H9 (cell line): ENCODE measurements around the gene CYTH3. TPM values are rescaled to one million over a fixed set of nuclear protein-coding genes. Genes with fewer than 3 reads are reported as not detected.
A peak's percentile ranks its signal among the peaks of the same experiment; 100 is the strongest.

Experiments
- DNase-seq: peaks from one replicate; pipeline ENCODE4 v3.0.0-alpha.2; 2017
- H2AFZ ChIP-seq: one replicate; pipeline ENCODE4 v1.6.1; 2013; ENCODE audit warnings: mild to moderate bottlenecking, low read length, control low read depth, moderate library complexity
- H2AK5ac ChIP-seq: 2 replicates; pipeline ENCODE4 v1.6.1; 2013; ENCODE audit warnings: low read length, control low read depth, mixed read lengths; ENCODE audit not compliant: insufficient read length
- H2BK120ac ChIP-seq: one replicate; pipeline ENCODE4 v1.6.1; 2013; ENCODE audit warnings: low read depth, mild to moderate bottlenecking, low read length, control low read depth, inconsistent platforms; ENCODE audit not compliant: poor library complexity, severe bottlenecking
- H2BK12ac ChIP-seq: 2 replicates; pipeline ENCODE4 v1.6.1; 2013; ENCODE audit warnings: low read length, control low read depth, mixed read lengths, low read depth; ENCODE audit not compliant: insufficient read length
- H2BK15ac ChIP-seq: 2 replicates; pipeline ENCODE4 v1.6.1; 2013; ENCODE audit warnings: low read depth, low read length, control low read depth
- H2BK20ac ChIP-seq: one replicate; pipeline ENCODE4 v1.6.1; 2013; ENCODE audit warnings: low read depth, mild to moderate bottlenecking, low read length, control low read depth, inconsistent platforms; ENCODE audit not compliant: poor library complexity, severe bottlenecking
- H2BK5ac ChIP-seq: 2 replicates; pipeline ENCODE4 v1.6.1; 2013; ENCODE audit warnings: low read length, control low read depth, mixed read lengths; ENCODE audit not compliant: insufficient read length
- H3K14ac ChIP-seq: 2 replicates; pipeline ENCODE4 v1.6.1; 2013; ENCODE audit warnings: low read length, control low read depth; ENCODE audit not compliant: insufficient read depth
- H3K18ac ChIP-seq: 2 replicates; pipeline ENCODE4 v1.6.1; 2013; ENCODE audit warnings: low read depth, mild to moderate bottlenecking, mixed read lengths, low read length, control low read depth; ENCODE audit not compliant: insufficient read length
- H3K23ac ChIP-seq: 2 replicates; pipeline ENCODE4 v1.6.1; 2013; ENCODE audit warnings: low read length, control low read depth, mixed read lengths, low read depth; ENCODE audit not compliant: insufficient read length
- H3K23me2 ChIP-seq: 2 replicates; pipeline ENCODE4 v1.6.1; 2013; ENCODE audit warnings: low read depth, mild to moderate bottlenecking, mixed read lengths, low read length, control low read depth; ENCODE audit not compliant: insufficient read length, poor library complexity, severe bottlenecking
- H3K27ac ChIP-seq: 2 replicates; pipeline ENCODE4 v1.5.1; 2013; ENCODE audit warnings: low read length, control low read depth, mixed read lengths, low read depth; ENCODE audit not compliant: insufficient read length
- H3K27me3 ChIP-seq: 2 replicates; pipeline ENCODE4 v1.6.1; 2013; ENCODE audit warnings: low read length, control low read depth, inconsistent platforms; ENCODE audit not compliant: insufficient read depth
- H3K4ac ChIP-seq: 2 replicates; pipeline ENCODE4 v1.6.1; 2013; ENCODE audit warnings: low read depth, mild to moderate bottlenecking, control low read depth, inconsistent platforms, low read length, moderate library complexity
- H3K4me1 ChIP-seq: 2 replicates; pipeline ENCODE4 v1.6.1; 2013; ENCODE audit warnings: low read length, control low read depth, inconsistent platforms; ENCODE audit not compliant: insufficient read depth
- H3K4me2 ChIP-seq: 2 replicates; pipeline ENCODE4 v1.6.1; 2013; ENCODE audit warnings: low read length, control low read depth, mixed read lengths; ENCODE audit not compliant: insufficient read length, insufficient read depth
- H3K56ac ChIP-seq: 2 replicates; pipeline ENCODE4 v1.6.1; 2013; ENCODE audit warnings: low read depth, mild to moderate bottlenecking, mixed read lengths, low read length, control low read depth; ENCODE audit not compliant: insufficient read length
- H3K79me1 ChIP-seq: 2 replicates; pipeline ENCODE4 v1.6.1; 2013; ENCODE audit warnings: low read depth, mild to moderate bottlenecking, moderate library complexity, low read length, control low read depth, inconsistent platforms; ENCODE audit not compliant: insufficient read depth, poor library complexity, severe bottlenecking
- H3K79me2 ChIP-seq: 2 replicates; pipeline ENCODE4 v1.6.1; 2013; ENCODE audit warnings: low read length, control low read depth, inconsistent platforms; ENCODE audit not compliant: insufficient read depth
- H3K9ac ChIP-seq: 2 replicates; pipeline ENCODE4 v1.6.1; 2013; ENCODE audit warnings: low read length, control low read depth, mixed read lengths; ENCODE audit not compliant: insufficient read length; ENCODE audit errors: extremely low read depth
- H3K9me3 ChIP-seq: one replicate; pipeline ENCODE4 v1.6.1; 2013; ENCODE audit warnings: low read depth, low read length, inconsistent platforms; ENCODE audit not compliant: control insufficient read depth
- H3T11ph ChIP-seq: one replicate; pipeline ENCODE4 v1.6.1; 2013; ENCODE audit warnings: mild to moderate bottlenecking, low read length, control low read depth, inconsistent platforms
- H4K20me1 ChIP-seq: one replicate; pipeline ENCODE4 v1.6.1; 2013; ENCODE audit not compliant: control insufficient read depth, insufficient read length, insufficient read depth
- H4K5ac ChIP-seq: 2 replicates; pipeline ENCODE4 v1.6.1; 2013; ENCODE audit warnings: low read depth, mild to moderate bottlenecking, mixed read lengths, low read length, control low read depth; ENCODE audit not compliant: insufficient read length
- H4K8ac ChIP-seq: replicated peaks from 2 replicates; pipeline ENCODE4 v1.6.1; 2013; ENCODE audit warnings: low read length, control low read depth, mixed read lengths, low read depth; ENCODE audit not compliant: insufficient read length
- H4K91ac ChIP-seq: 2 replicates; pipeline ENCODE4 v1.6.1; 2013; ENCODE audit warnings: low read depth, mild to moderate bottlenecking, moderate library complexity, mixed read lengths, low read length, control low read depth; ENCODE audit not compliant: insufficient read length
- H3K27ac Mint-ChIP-seq, 3 experiments: 2 replicates in 2 of 3; 3 replicates in 1 of 3; pipeline ENCODE4 v1.8.0; 2020 to 2021; ENCODE audit warnings: mixed read lengths in 3 of 3, mild to moderate bottlenecking in 1 of 3, moderate library complexity in 1 of 3
- H3K27me3 Mint-ChIP-seq: 2 replicates; pipeline ENCODE4 v1.8.0; 2021; ENCODE audit warnings: low read depth, mild to moderate bottlenecking, moderate library complexity, mixed read lengths
- H3K36me3 Mint-ChIP-seq, 3 experiments: 2 replicates in 2 of 3; 3 replicates in 1 of 3; pipeline ENCODE4 v1.8.0; 2020 to 2021; ENCODE audit warnings: low read depth in 3 of 3, mixed read lengths in 3 of 3; ENCODE audit not compliant: insufficient read depth in 1 of 3
- H3K4me1 Mint-ChIP-seq, 2 experiments: 2 replicates each; pipeline ENCODE4 v1.8.0; 2020; ENCODE audit warnings: mixed read lengths in 2 of 2
- H3K4me3 Mint-ChIP-seq, 2 experiments: 2 replicates in 1 of 2; 3 replicates in 1 of 2; pipeline ENCODE4 v1.8.0; 2020 to 2021; ENCODE audit warnings: mild to moderate bottlenecking in 2 of 2, mixed read lengths in 2 of 2, moderate library complexity in 1 of 2
- H3K9me3 Mint-ChIP-seq, 2 experiments: 2 replicates in 1 of 2; 3 replicates in 1 of 2; pipeline ENCODE4 v1.8.0; 2020; ENCODE audit warnings: mild to moderate bottlenecking in 2 of 2, mixed read lengths in 2 of 2, moderate library complexity in 1 of 2
- WGBS: extraction: QIAGEN DNeasy Blood & Tissue Kit; methylation state at CpG from one replicate; pipeline ENCODE4 v1.1.7; 2013; ENCODE audit warnings: missing lambda C conversion rate, low lambda C conversion rate, mixed read lengths; ENCODE audit not compliant: insufficient read length; ENCODE audit errors: extremely low coverage; 5-methylcytosine and 5-hydroxymethylcytosine counted together
- total RNA-seq: library from RNA; stranded (reverse); gene quantifications from 2 replicates; pipeline ENCODE4 v1.2.1, GENCODE V29; 2021
- TF ChIP-seq, protein P1 (sequence below): fragments of 200-600 bp; sonication (generic); conservative IDR thresholded peaks from 3 replicates; pipeline ENCODE4 v1.8.0; 2021; ENCODE audit warnings: antibody characterized with exemption, mild to moderate bottlenecking

Gene CYTH3
- total RNA-seq, 1 experiment from 2014 or later, result 12.3 TPM

GRCh38 chr7:6307762-6308161, 35.3 kb upstream of the CYTH3 start:
- peak; percentile 37 for DNase-seq
- peak overlapping the region in 2 of 3 experiments; percentile 92 to 95; a peak in 4 of 7 replicates for H3K27ac Mint-ChIP-seq
- WGBS, result no CpG with 5 or more reads among the region's 5 CpGs

More at GRCh38 chr7:6307762-6308161, 35.3 kb upstream of the CYTH3 start:
- Histone ChIP-seq H2AFZ (no peak overlapping the region), H2BK15ac (no peak overlapping the region), H2BK120ac (no peak overlapping the region), H4K91ac (no peak overlapping the region), H2BK12ac (no peak overlapping the region), H3K4ac (no peak overlapping the region), H3K56ac (no peak overlapping the region), H2BK20ac (no peak overlapping the region), H3K23me2 (no peaks in the 10 kb centered on the region), H3K18ac (no peak overlapping the region), H4K20me1 (no peaks in the 10 kb centered on the region), H3K23ac (no peak overlapping the region), H2AK5ac (no peak overlapping the region), H3K27me3 (no peaks in the 10 kb centered on the region), H3K27ac (no peak overlapping the region), H3K4me1 (no peaks in the 10 kb centered on the region), H3K9ac (no peak overlapping the region), H3T11ph (no peak overlapping the region), H4K5ac (no peak overlapping the region), H3K79me2 (no peaks in the 10 kb centered on the region), H3K9me3 (no peaks in the 10 kb centered on the region), H3K79me1 (no peaks in the 10 kb centered on the region), H3K14ac (no peak overlapping the region), H3K4me2 (no peak overlapping the region), H4K8ac (no peak overlapping the region), H2BK5ac (no peak overlapping the region)
- TF ChIP-seq, protein P1, sequence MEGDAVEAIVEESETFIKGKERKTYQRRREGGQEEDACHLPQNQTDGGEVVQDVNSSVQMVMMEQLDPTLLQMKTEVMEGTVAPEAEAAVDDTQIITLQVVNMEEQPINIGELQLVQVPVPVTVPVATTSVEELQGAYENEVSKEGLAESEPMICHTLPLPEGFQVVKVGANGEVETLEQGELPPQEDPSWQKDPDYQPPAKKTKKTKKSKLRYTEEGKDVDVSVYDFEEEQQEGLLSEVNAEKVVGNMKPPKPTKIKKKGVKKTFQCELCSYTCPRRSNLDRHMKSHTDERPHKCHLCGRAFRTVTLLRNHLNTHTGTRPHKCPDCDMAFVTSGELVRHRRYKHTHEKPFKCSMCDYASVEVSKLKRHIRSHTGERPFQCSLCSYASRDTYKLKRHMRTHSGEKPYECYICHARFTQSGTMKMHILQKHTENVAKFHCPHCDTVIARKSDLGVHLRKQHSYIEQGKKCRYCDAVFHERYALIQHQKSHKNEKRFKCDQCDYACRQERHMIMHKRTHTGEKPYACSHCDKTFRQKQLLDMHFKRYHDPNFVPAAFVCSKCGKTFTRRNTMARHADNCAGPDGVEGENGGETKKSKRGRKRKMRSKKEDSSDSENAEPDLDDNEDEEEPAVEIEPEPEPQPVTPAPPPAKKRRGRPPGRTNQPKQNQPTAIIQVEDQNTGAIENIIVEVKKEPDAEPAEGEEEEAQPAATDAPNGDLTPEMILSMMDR, result no peak
- no peaks in the 10 kb centered on the region for H3K36me3 Mint-ChIP-seq
- no peak overlapping the region; a peak in 1 of 5 replicates for H3K4me3 Mint-ChIP-seq
- H3K4me1 Mint-ChIP-seq, result no peaks in the 10 kb centered on the region
- H3K9me3 Mint-ChIP-seq, result no peaks in the 10 kb centered on the region
- H3K27me3 Mint-ChIP-seq, result no peaks in the 10 kb centered on the region
